GM23248 (cell line): Measurements from ENCODE around the gene SPACA7.

Experiments used
- EZH2 ChIP-seq: fragments of 200-600 bp; sonication (generic); IDR thresholded peaks from 2 replicates; pipeline ENCODE4 v1.6.1; 2018; ENCODE audit warnings: antibody characterized with exemption, mild to moderate bottlenecking; ENCODE audit not compliant: insufficient read depth, poor library complexity, severe bottlenecking
- EZH2phosphoT487 ChIP-seq: fragments of 200-600 bp; sonication (generic); IDR thresholded peaks from 2 replicates; pipeline ENCODE4 v1.6.1; 2018; ENCODE audit warnings: antibody characterized with exemption, moderate library complexity, mild to moderate bottlenecking, low read depth; ENCODE audit not compliant: insufficient read depth

DNA sequence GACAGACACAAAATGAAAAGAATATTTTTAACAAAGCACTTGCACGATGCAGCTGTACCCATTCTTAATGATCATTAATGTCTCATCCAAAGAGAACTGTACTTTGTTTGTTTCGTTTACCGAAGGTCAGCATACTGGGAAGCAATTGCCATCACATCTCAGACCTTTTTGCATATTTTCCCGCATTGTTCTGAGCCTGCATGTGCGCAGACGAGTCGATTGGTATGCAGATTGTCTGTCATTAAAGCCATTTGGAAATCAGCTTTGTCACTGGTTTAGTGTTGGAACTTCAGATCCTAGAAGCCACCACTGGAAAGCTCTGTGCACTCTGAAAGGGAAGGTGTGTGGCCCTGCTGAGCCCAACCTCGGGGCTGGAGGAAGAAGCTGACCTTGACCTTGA is 15.6 kb downstream of the SPACA7 start:
- no peak for TF ChIP-seq EZH2phosphoT487
- TF ChIP-seq EZH2, result no peak
